GM23338 (cell line): ENCODE measurements around the gene PRCC. TPM values are rescaled to one million over a fixed set of nuclear protein-coding genes. Genes with fewer than 3 reads are reported as not detected.
A peak's percentile ranks its signal among the peaks of the same experiment; 100 is the strongest.

Experiments used
- ATAC-seq: fragments of 200-7000 bp; cut with Tn5 transposase; 3 replicates; pipeline ENCODE4 v1.9.1; 2020
- DNase-seq: peaks from one replicate; pipeline ENCODE4 v3.0.0-alpha.2; 2015; ENCODE audit warnings: low spot score
- H2AFZ ChIP-seq: fragments of 200-600 bp; sonication (generic); 2 replicates; pipeline ENCODE4 v1.8.0; 2016; ENCODE audit warnings: antibody characterized with exemption, mild to moderate bottlenecking, moderate library complexity
- H3F3A ChIP-seq: fragments of 200-600 bp; sonication (generic); replicated peaks from 2 replicates; pipeline ENCODE4 v1.8.0; 2017; ENCODE audit warnings: antibody characterized with exemption, mixed run types, low read depth
- H3K27ac ChIP-seq: fragments of 200-600 bp; sonication (generic); 2 replicates; pipeline ENCODE4 v1.6.1; 2016; ENCODE audit warnings: low read depth
- H3K27me3 ChIP-seq: fragments of 200-600 bp; sonication (generic); 2 replicates; pipeline ENCODE4 v1.8.0; 2016; ENCODE audit warnings: mild to moderate bottlenecking, mixed run types, moderate library complexity; ENCODE audit not compliant: insufficient read depth
- H3K36me3 ChIP-seq: fragments of 200-600 bp; sonication (generic); 2 replicates; pipeline ENCODE4 v1.8.0; 2016; ENCODE audit warnings: mild to moderate bottlenecking; ENCODE audit not compliant: insufficient read depth
- H3K4me1 ChIP-seq: fragments of 200-600 bp; sonication (generic); 2 replicates; pipeline ENCODE4 v1.8.0; 2016; ENCODE audit warnings: mild to moderate bottlenecking, moderate library complexity; ENCODE audit not compliant: insufficient read depth
- H3K4me2 ChIP-seq: fragments of 200-600 bp; sonication (generic); 2 replicates; pipeline ENCODE4 v1.7.1; 2017; ENCODE audit warnings: mixed run types
- H3K4me3 ChIP-seq: fragments of 200-600 bp; sonication (generic); 2 replicates; pipeline ENCODE4 v1.6.1; 2016; ENCODE audit warnings: mixed run types
- H3K79me2 ChIP-seq: fragments of 200-600 bp; sonication (generic); replicated peaks from 2 replicates; pipeline ENCODE4 v1.8.0; 2017; ENCODE audit warnings: mild to moderate bottlenecking; ENCODE audit not compliant: insufficient read depth
- H3K9me2 ChIP-seq: fragments of 200-600 bp; sonication (generic); 2 replicates; pipeline ENCODE4 v1.8.0; 2017; ENCODE audit not compliant: insufficient read depth
- H4K20me1 ChIP-seq: fragments of 200-600 bp; sonication (generic); replicated peaks from 2 replicates; pipeline ENCODE4 v1.8.0; 2017; ENCODE audit warnings: mild to moderate bottlenecking; ENCODE audit not compliant: insufficient read depth
- H3K27ac Mint-ChIP-seq: 2 replicates; pipeline ENCODE4 v1.8.0; 2020; ENCODE audit warnings: inconsistent platforms, mild to moderate bottlenecking, moderate library complexity, mixed read lengths
- H3K27me3 Mint-ChIP-seq: 3 replicates; pipeline ENCODE4 v1.8.0; 2022; ENCODE audit warnings: low read depth, mild to moderate bottlenecking, moderate library complexity, mixed read lengths, inconsistent platforms; ENCODE audit not compliant: insufficient read depth, poor library complexity
- H3K36me3 Mint-ChIP-seq: 3 replicates; pipeline ENCODE4 v1.8.0; 2021; ENCODE audit warnings: low read depth, mild to moderate bottlenecking, inconsistent platforms, moderate library complexity, mixed read lengths
- H3K4me1 Mint-ChIP-seq: 3 replicates; pipeline ENCODE4 v1.8.0; 2020; ENCODE audit warnings: mild to moderate bottlenecking, inconsistent platforms, mixed read lengths
- H3K4me3 Mint-ChIP-seq: 3 replicates; pipeline ENCODE4 v1.8.0; 2021; ENCODE audit warnings: moderate library complexity, mild to moderate bottlenecking, inconsistent platforms, mixed read lengths
- H3K9me3 Mint-ChIP-seq: 3 replicates; pipeline ENCODE4 v1.8.0; 2020; ENCODE audit warnings: moderate library complexity, mild to moderate bottlenecking, inconsistent platforms, mixed read lengths
- CREB1 ChIP-seq: fragments of 250-450 bp; sonication (Bioruptor Pico); IDR thresholded peaks from 2 replicates; pipeline ENCODE4 v1.5.0; 2020; ENCODE audit warnings: low read depth, mild to moderate bottlenecking, moderate library complexity
- ETS1 ChIP-seq: IDR thresholded peaks from 2 replicates; pipeline ENCODE4 v1.6.1; 2016; ENCODE audit warnings: antibody characterized with exemption
- EZH2phosphoT487 ChIP-seq: fragments of 200-600 bp; sonication (generic); IDR thresholded peaks from one replicate; pipeline ENCODE4 v1.8.1; 2018; ENCODE audit warnings: antibody characterized with exemption; ENCODE audit not compliant: unreplicated experiment
- JUNB ChIP-seq: IDR thresholded peaks from one replicate; pipeline ENCODE4 v1.6.1; 2016; ENCODE audit warnings: antibody characterized with exemption; ENCODE audit not compliant: unreplicated experiment
- NANOG ChIP-seq: IDR thresholded peaks from 2 replicates; pipeline ENCODE4 v1.6.1; 2016; ENCODE audit warnings: antibody characterized with exemption, borderline replicate concordance
- POLR2AphosphoS5 ChIP-seq: IDR thresholded peaks from 2 replicates; pipeline ENCODE4 v1.6.1; 2016; ENCODE audit warnings: antibody characterized with exemption, low read depth
- STAT1 ChIP-seq: IDR thresholded peaks from one replicate; pipeline ENCODE4 v1.6.1; 2016; ENCODE audit warnings: antibody characterized with exemption; ENCODE audit not compliant: unreplicated experiment
- ZNF114 ChIP-seq: fragments of 250-450 bp; sonication (Bioruptor Pico); IDR thresholded peaks from 2 replicates; pipeline ENCODE4 v1.5.0; 2020; ENCODE audit warnings: mild to moderate bottlenecking, moderate library complexity
- long read RNA-seq: library from polyadenylated mRNA; unstranded; transcript quantifications from one replicate; pipeline ENCODE4 v2.0.0, GENCODE V29; 2020; ENCODE audit not compliant: unreplicated experiment
- polyA plus RNA-seq: library from polyadenylated mRNA; unstranded; fragments of >200 nt; fragmentation: Nextera tagmentation; extraction: Ambion mirVana; gene quantifications from 2 replicates; pipeline ENCODE4 v1.2.1, GENCODE V29; 2016
- total RNA-seq: library from RNA; depleted of rRNA; stranded (reverse); fragments of >200 nt; shearing (Covaris generic); gene quantifications from 2 replicates; pipeline ENCODE4 v1.2.3, GENCODE V29; 2014; rRNA removed
- TF ChIP-seq, protein P1 (sequence below), 2 experiments: fragments of 200-600 bp in 1 of 2; sonication (generic) in 1 of 2; conservative IDR thresholded peaks; 2 replicates each; pipeline versions ENCODE4 v1.5.1 to v1.6.1; 2016 to 2017; ENCODE audit warnings: antibody characterized with exemption in 2 of 2, low read depth in 2 of 2, mild to moderate bottlenecking in 2 of 2, moderate library complexity in 1 of 2

The PRCC gene, protein sequence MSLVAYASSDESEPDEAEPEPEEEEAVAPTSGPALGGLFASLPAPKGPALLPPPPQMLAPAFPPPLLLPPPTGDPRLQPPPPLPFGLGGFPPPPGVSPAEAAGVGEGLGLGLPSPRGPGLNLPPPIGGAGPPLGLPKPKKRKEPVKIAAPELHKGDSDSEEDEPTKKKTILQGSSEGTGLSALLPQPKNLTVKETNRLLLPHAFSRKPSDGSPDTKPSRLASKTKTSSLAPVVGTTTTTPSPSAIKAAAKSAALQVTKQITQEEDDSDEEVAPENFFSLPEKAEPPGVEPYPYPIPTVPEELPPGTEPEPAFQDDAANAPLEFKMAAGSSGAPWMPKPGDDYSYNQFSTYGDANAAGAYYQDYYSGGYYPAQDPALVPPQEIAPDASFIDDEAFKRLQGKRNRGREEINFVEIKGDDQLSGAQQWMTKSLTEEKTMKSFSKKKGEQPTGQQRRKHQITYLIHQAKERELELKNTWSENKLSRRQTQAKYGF
- 58.6 and 72.9 TPM in 2 replicates for total RNA-seq
- 65.3 and 66.2 TPM in 2 replicates for polyA plus RNA-seq
- long read RNA-seq, transcript PRCC-201 (7 exons, 2,105 nt) = major isoform, 29 of 43 reads
- long read RNA-seq, partial matches to known transcripts = 11 of 43 reads
- long read RNA-seq, other reads (novel, unspliced or antisense) = 3 of 43 reads

GRCh38 chr1:156767101-156767878 is at the start of gene PRCC:
TSS of gene PRCC (plus strand) at chr1:156767535. CDS start at chr1:156767772, 237 bp downstream.
- peaks cover 51% of the 10 kb centered on the region for H3K79me2 ChIP-seq
- peaks cover 15% of the 10 kb centered on the region for H3F3A ChIP-seq
- Mint-ChIP-seq H3K27ac (no peak within 1 kb of the TSS; the same call in 1 of the 2 replicates), H3K4me1 (peaks cover 34% of the 10 kb centered on the region), H3K27me3 (peaks cover 7% of the 10 kb centered on the region), H3K4me3 (no peak within 1 kb of the TSS), H3K36me3 (peaks cover 30% of the 10 kb centered on the region), H3K9me3 (no peaks in the 10 kb centered on the region)
- H3K4me3 ChIP-seq = peak within 1 kb of the TSS; percentile 71
- peak within 1 kb of the TSS; percentile 19 for H2AFZ ChIP-seq
- DNase-seq = peak; percentile 99
- peaks cover 32% of the 10 kb centered on the region for H3K4me1 ChIP-seq
- no peaks in the 10 kb centered on the region for H3K27me3 ChIP-seq
- H3K9me2 ChIP-seq = no peaks in the 10 kb centered on the region
- H3K4me2 ChIP-seq = peak within 1 kb of the TSS; percentile 99
- TF ChIP-seq POLR2AphosphoS5 (peak; percentile 73), ETS1 (peak; percentile 100), JUNB (no peak), CREB1 (CRISPR knock-in tag) (peak; percentile 88), EZH2phosphoT487 (no peak)
- peaks cover 7% of the 10 kb centered on the region for H3K36me3 ChIP-seq
- peak; percentile 90 for ATAC-seq
- peak within 1 kb of the TSS; percentile 83 for H3K27ac ChIP-seq
- peaks cover 37% of the 10 kb centered on the region for H4K20me1 ChIP-seq

DNA sequence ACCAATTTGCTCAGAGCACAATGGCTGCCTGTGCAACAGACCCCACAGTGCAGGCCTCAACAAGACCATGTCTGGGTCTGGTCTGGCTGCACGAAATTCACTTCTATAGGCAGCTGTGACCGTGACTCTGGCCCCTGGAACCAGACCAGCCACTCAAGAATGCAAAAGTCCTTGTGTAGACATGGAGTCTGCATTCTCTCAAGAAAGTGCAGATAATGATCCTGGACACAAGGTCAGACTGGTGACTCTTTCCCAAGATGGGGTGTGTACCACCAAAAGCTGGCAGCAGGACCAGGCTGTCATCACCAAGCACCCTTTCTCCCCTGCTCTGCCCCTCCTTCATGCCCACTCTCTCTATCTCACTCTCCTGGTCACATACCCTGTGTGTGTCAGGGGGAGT is 46.2 kb upstream of the PRCC start:
- Histone ChIP-seq H4K20me1 (peaks cover 44% of the 10 kb centered on the region), H3K27me3 (no peaks in the 10 kb centered on the region), H3K9me2 (no peaks in the 10 kb centered on the region), H3K4me3 (no peak overlapping the region), H3K4me2 (no peak overlapping the region), H3K27ac (no peak overlapping the region), H3K36me3 (peaks cover 24% of the 10 kb centered on the region), H3K4me1 (peaks cover 19% of the 10 kb centered on the region), H3F3A (peaks cover 19% of the 10 kb centered on the region), H3K79me2 (peaks cover 40% of the 10 kb centered on the region), H2AFZ (no peak overlapping the region)
- Mint-ChIP-seq H3K36me3 (peaks cover 46% of the 10 kb centered on the region), H3K27ac (no peak overlapping the region), H3K4me1 (peaks cover 12% of the 10 kb centered on the region), H3K9me3 (no peaks in the 10 kb centered on the region; the same call in 2 of the 3 replicates), H3K27me3 (peaks cover 10% of the 10 kb centered on the region), H3K4me3 (no peak overlapping the region)
- DNase-seq (no peak), ATAC-seq (no peak)
- TF ChIP-seq, protein P1, sequence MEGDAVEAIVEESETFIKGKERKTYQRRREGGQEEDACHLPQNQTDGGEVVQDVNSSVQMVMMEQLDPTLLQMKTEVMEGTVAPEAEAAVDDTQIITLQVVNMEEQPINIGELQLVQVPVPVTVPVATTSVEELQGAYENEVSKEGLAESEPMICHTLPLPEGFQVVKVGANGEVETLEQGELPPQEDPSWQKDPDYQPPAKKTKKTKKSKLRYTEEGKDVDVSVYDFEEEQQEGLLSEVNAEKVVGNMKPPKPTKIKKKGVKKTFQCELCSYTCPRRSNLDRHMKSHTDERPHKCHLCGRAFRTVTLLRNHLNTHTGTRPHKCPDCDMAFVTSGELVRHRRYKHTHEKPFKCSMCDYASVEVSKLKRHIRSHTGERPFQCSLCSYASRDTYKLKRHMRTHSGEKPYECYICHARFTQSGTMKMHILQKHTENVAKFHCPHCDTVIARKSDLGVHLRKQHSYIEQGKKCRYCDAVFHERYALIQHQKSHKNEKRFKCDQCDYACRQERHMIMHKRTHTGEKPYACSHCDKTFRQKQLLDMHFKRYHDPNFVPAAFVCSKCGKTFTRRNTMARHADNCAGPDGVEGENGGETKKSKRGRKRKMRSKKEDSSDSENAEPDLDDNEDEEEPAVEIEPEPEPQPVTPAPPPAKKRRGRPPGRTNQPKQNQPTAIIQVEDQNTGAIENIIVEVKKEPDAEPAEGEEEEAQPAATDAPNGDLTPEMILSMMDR (conservative IDR thresholded peaks at IDR 0.05; ENCODE audit: low read depth in 2 of 2) = no peak
- TF ChIP-seq POLR2AphosphoS5 (no peak), NANOG (no peak), JUNB (no peak), STAT1 (no peak), ZNF114 (CRISPR knock-in tag) (no peak), EZH2phosphoT487 (no peak)
